Activated gamma-delta T cell (primary cell): ENCODE results near the gene TPO.
"Not testable (repeated sequence)": the region's sequence is repeated elsewhere in the genome, so short reads cannot be mapped to it uniquely, and the experiment has no call there.

ENCODE experiments used
- DNase-seq: peaks from one replicate; lab custom pipeline; 2025; lab: John Stamatoyannopoulos, UW

The TPO gene

GRCh38 chr2:1405124-1405523 is 8.1 kb upstream of the TPO start:
- DNase-seq, result no peak

GRCh38 chr2:1405967-1406366 is 7.3 kb upstream of the TPO start:
- no peak for DNase-seq

- no peak for DNase-seq
Measured at GRCh38 chr2:1406434-1406833, 6.8 kb upstream of the TPO start.

GRCh38 chr2:1407950-1408675 is 5.2 kb upstream of the TPO start:
- DNase-seq, result no peak

GRCh38 chr2:1414121-1414520 is 858 bp downstream of the TPO start:
- no peak for DNase-seq

GRCh38 chr2:1414901-1415300 is 1.6 kb downstream of the TPO start:
- not testable (repeated sequence) for DNase-seq

GRCh38 chr2:1415501-1415900 is 2.2 kb downstream of the TPO start:
- no peak for DNase-seq

- no peak for DNase-seq
Measured at GRCh38 chr2:1418566-1418965, 5.3 kb downstream of the TPO start.

- no peak for DNase-seq
Measured at GRCh38 chr2:1420746-1421480, 7.7 kb downstream of the TPO start.

- no peak for DNase-seq
Measured at GRCh38 chr2:1421731-1422130, 8.5 kb downstream of the TPO start.

- no peak for DNase-seq
Measured at GRCh38 chr2:1422131-1422530, 8.9 kb downstream of the TPO start.

- DNase-seq, result no peak
Measured at GRCh38 chr2:1422716-1423285, 9.5 kb downstream of the TPO start.

GRCh38 chr2:1427086-1427485 is 13.8 kb downstream of the TPO start:
- no peak for DNase-seq

GRCh38 chr2:1429895-1430294 is 16.6 kb downstream of the TPO start:
- no peak for DNase-seq

- DNase-seq, result no peak
Measured at GRCh38 chr2:1430491-1430890, 17.2 kb downstream of the TPO start.

GRCh38 chr2:1431886-1432400 is 18.7 kb downstream of the TPO start:
- DNase-seq, result no peak

GRCh38 chr2:1432726-1433125 is 19.5 kb downstream of the TPO start:
- no peak for DNase-seq

GRCh38 chr2:1436369-1436768 is 23.1 kb downstream of the TPO start:
- no peak for DNase-seq

GRCh38 chr2:1437101-1437500 is 23.8 kb downstream of the TPO start:
- DNase-seq, result no peak

GRCh38 chr2:1437537-1437936 is 24.3 kb downstream of the TPO start:
- DNase-seq, result no peak

- no peak for DNase-seq
Measured at GRCh38 chr2:1438972-1439371, 25.7 kb downstream of the TPO start.

- DNase-seq, result no peak
Measured at GRCh38 chr2:1440581-1440980, 27.3 kb downstream of the TPO start.

- DNase-seq, result no peak
Measured at GRCh38 chr2:1446301-1446700, 33.0 kb downstream of the TPO start.
